IMR-90 (cell line): ENCODE results near the gene NXPH3. TPM values are rescaled to one million over a fixed set of nuclear protein-coding genes. Genes with fewer than 3 reads are reported as not detected.

Experiments used
- ATAC-seq: fragments of 200-7000 bp; cut with Tn5 transposase; 2 replicates; pipeline ENCODE4 v1.9.1; 2020; ENCODE audit warnings: low read depth, mild to moderate bottlenecking, moderate library complexity
- BruUV-seq: library from RNA; stranded (reverse); fragments of 400-500 nt; replicated peaks from 2 replicates; lab custom pipeline; 2021; lab: Mats Ljungman, UMichigan
- CTCF ChIA-PET: fragments of 300-600 bp; formaldehyde crosslinking; extraction: SDS; loops from one replicate; lab custom pipeline; 2021; ENCODE audit warnings: antibody characterized with exemption; lab: Yijun Ruan, JAX
- POLR2A ChIA-PET: fragments of 300-600 bp; sonication (Branson Sonifier 250); formaldehyde crosslinking; loops from one replicate; lab custom pipeline; 2022; ENCODE audit warnings: antibody characterized with exemption; ENCODE audit not compliant: unreplicated experiment; lab: Charles Lee
- DNase-seq: peaks from one replicate; pipeline ENCODE4 v3.0.0; 2013
- H2AFZ ChIP-seq: replicated peaks from 2 replicates; pipeline ENCODE3; 2013; ENCODE audit warnings: low read length, mild to moderate bottlenecking; ENCODE audit not compliant: poor library complexity
- H2AK5ac ChIP-seq: 2 replicates; pipeline ENCODE4 v1.6.1; 2013; ENCODE audit warnings: low read depth, low read length, inconsistent platforms
- H2AK9ac ChIP-seq: replicated peaks from 2 replicates; pipeline ENCODE3; 2013; ENCODE audit warnings: mild to moderate bottlenecking, low read depth, low read length, moderate library complexity; ENCODE audit not compliant: poor library complexity
- H2BK120ac ChIP-seq: 2 replicates; pipeline ENCODE4 v1.6.1; 2013; ENCODE audit warnings: low read depth, low read length, inconsistent platforms
- H2BK15ac ChIP-seq: 3 replicates; pipeline ENCODE4 v1.6.1; 2013; ENCODE audit warnings: low read depth, low read length, inconsistent platforms
- H2BK20ac ChIP-seq: 2 replicates; pipeline ENCODE4 v1.6.1; 2013; ENCODE audit warnings: low read depth, mild to moderate bottlenecking, inconsistent platforms, low read length, moderate library complexity
- H2BK5ac ChIP-seq: 2 replicates; pipeline ENCODE4 v1.6.1; 2013; ENCODE audit warnings: mild to moderate bottlenecking, low read depth, low read length, inconsistent platforms; ENCODE audit not compliant: poor library complexity, severe bottlenecking
- H3K14ac ChIP-seq: replicated peaks from 2 replicates; pipeline ENCODE4 v1.6.1; 2013; ENCODE audit warnings: low read depth, low read length, inconsistent platforms
- H3K18ac ChIP-seq: 2 replicates; pipeline ENCODE4 v1.6.1; 2013; ENCODE audit warnings: low read depth, low read length, control low read depth
- H3K23ac ChIP-seq: 2 replicates; pipeline ENCODE4 v1.6.1; 2013; ENCODE audit warnings: low read depth, low read length, inconsistent platforms
- H3K27ac ChIP-seq: 2 replicates; pipeline ENCODE4 v1.5.1; 2013; ENCODE audit warnings: mild to moderate bottlenecking, control low read depth, low read length; ENCODE audit not compliant: insufficient read depth
- H3K27me3 ChIP-seq: 2 replicates; pipeline ENCODE4 v1.6.1; 2013; ENCODE audit warnings: low read length; ENCODE audit not compliant: control insufficient read depth, insufficient read depth
- H3K36me3 ChIP-seq: 2 replicates; pipeline ENCODE4 v1.6.1; 2013; ENCODE audit warnings: low read length, mixed read lengths; ENCODE audit not compliant: control insufficient read depth, insufficient read depth
- H3K4ac ChIP-seq: 2 replicates; pipeline ENCODE4 v1.6.1; 2013; ENCODE audit warnings: low read depth, low read length, inconsistent platforms
- H3K4me1 ChIP-seq: 2 replicates; pipeline ENCODE4 v1.6.1; 2013; ENCODE audit warnings: low read length, mixed read lengths; ENCODE audit not compliant: control insufficient read depth, insufficient read depth
- H3K4me2 ChIP-seq: 2 replicates; pipeline ENCODE4 v1.6.1; 2013; ENCODE audit warnings: low read depth, mild to moderate bottlenecking, control low read depth, low read length, moderate library complexity
- H3K4me3 ChIP-seq: 2 replicates; pipeline ENCODE4 v1.5.1; 2013; ENCODE audit warnings: low read depth, mild to moderate bottlenecking, control low read depth, low read length, moderate library complexity; ENCODE audit not compliant: insufficient read depth
- H3K56ac ChIP-seq: 2 replicates; pipeline ENCODE4 v1.6.1; 2013; ENCODE audit warnings: low read length, inconsistent platforms; ENCODE audit not compliant: insufficient read depth; ENCODE audit errors: extremely low read depth
- H3K79me1 ChIP-seq, 2 experiments: 2 replicates each; pipeline ENCODE4 v1.6.1; 2013; ENCODE audit warnings: low read length in 2 of 2, inconsistent platforms in 1 of 2, low read depth in 1 of 2
- H3K9ac ChIP-seq: 2 replicates; pipeline ENCODE4 v1.6.1; 2013; ENCODE audit warnings: low read depth, low read length, control low read depth
- H3K9me1 ChIP-seq: 2 replicates; pipeline ENCODE4 v1.6.1; 2013; ENCODE audit warnings: low read length, inconsistent platforms; ENCODE audit not compliant: insufficient read depth
- H3K9me3 ChIP-seq: 2 replicates; pipeline ENCODE4 v1.6.1; 2013; ENCODE audit warnings: low read length; ENCODE audit not compliant: control insufficient read depth, insufficient read depth
- H4K20me1 ChIP-seq: 2 replicates; pipeline ENCODE4 v1.6.1; 2013; ENCODE audit warnings: low read length, inconsistent platforms; ENCODE audit not compliant: insufficient read depth
- H4K5ac ChIP-seq: 2 replicates; pipeline ENCODE4 v1.6.1; 2013; ENCODE audit warnings: mild to moderate bottlenecking, low read depth, low read length, control low read depth
- H4K8ac ChIP-seq, 2 experiments: 2 replicates each; pipeline ENCODE4 v1.6.1; 2013; ENCODE audit warnings: low read depth in 2 of 2, low read length in 2 of 2, control low read depth in 1 of 2, inconsistent platforms in 1 of 2
- H4K91ac ChIP-seq: 2 replicates; pipeline ENCODE4 v1.6.1; 2013; ENCODE audit warnings: low read depth, low read length, inconsistent platforms; ENCODE audit not compliant: insufficient read depth
- FOS ChIP-seq: fragments of 150-350 bp; IDR thresholded peaks from 2 replicates; pipeline ENCODE4 v1.6.1; 2016; ENCODE audit warnings: low read depth, low read length
- MAZ ChIP-seq: IDR thresholded peaks from 2 replicates; pipeline ENCODE4 v1.6.1; 2012; ENCODE audit warnings: low read depth, mild to moderate bottlenecking, low read length, improper control_type of control experiment, moderate library complexity, borderline replicate concordance
- MXI1 ChIP-seq: IDR thresholded peaks from 2 replicates; pipeline ENCODE4 v1.6.1; 2012; ENCODE audit warnings: low read depth, mild to moderate bottlenecking, low read length, moderate library complexity, borderline replicate concordance
- POLR2A ChIP-seq: IDR thresholded peaks from 2 replicates; pipeline ENCODE4 v1.6.1; 2012; ENCODE audit warnings: mild to moderate bottlenecking, low read depth, low read length
- RCOR1 ChIP-seq: IDR thresholded peaks from 2 replicates; pipeline ENCODE4 v1.6.1; 2012; ENCODE audit warnings: mild to moderate bottlenecking, low read length, improper control_type of control experiment; ENCODE audit not compliant: insufficient replicate concordance
- SMC3 ChIP-seq: fragments of 150-350 bp; IDR thresholded peaks from 2 replicates; pipeline ENCODE4 v1.6.1; 2016; ENCODE audit warnings: low read depth, mild to moderate bottlenecking, antibody characterized with exemption, low read length, moderate library complexity
- WGBS, 2 experiments: methylation state at CpG; one replicate each; pipeline versions ENCODE4 v1.1.5 to v1.1.7; 2013; ENCODE audit warnings: missing lambda C conversion rate in 2 of 2; ENCODE audit not compliant: insufficient read length in 1 of 2; ENCODE audit errors: extremely low coverage in 2 of 2; 5-methylcytosine and 5-hydroxymethylcytosine counted together
- dilution Hi-C: fragments of 300-500 bp; cut with HindIII; formaldehyde crosslinking; loops from one replicate; pipeline ENCODE4 v1.14.3; 2018; ENCODE audit warnings: low sequenced_read_pairs; ENCODE audit not compliant: unreplicated experiment
- in situ Hi-C: fragments of 300-500 bp; cut with MboI; formaldehyde crosslinking; loops from 3 replicates; pipeline ENCODE4 v1.14.3; 2019; ENCODE audit warnings: low sequenced_read_pairs, inconsistent platforms, mixed read lengths
- intact Hi-C: fragments of 100-400 bp; cut with micrococcal nuclease; formaldehyde crosslinking; loops from 2 replicates; pipeline ENCODE4 v1.10.0; 2022
- polyA plus RNA-seq, 3 experiments: library from polyadenylated mRNA; depleted of rRNA; stranded (reverse); fragments of >200 nt; gene quantifications; 2 replicates each; pipeline ENCODE4 v1.2.3, GENCODE V29; 2012; ENCODE audit warnings: low replicate concordance in 1 of 3
- total RNA-seq: library from RNA; depleted of rRNA; stranded (reverse); fragments of >200 nt; gene quantifications from 2 replicates; pipeline ENCODE4 v1.2.3, GENCODE V29; 2012
- TF ChIP-seq, protein P1 (sequence below): fragments of 150-350 bp; IDR thresholded peaks from 2 replicates; pipeline ENCODE4 v1.6.1; 2017; ENCODE audit warnings: mild to moderate bottlenecking, antibody characterized with exemption, low read length, low read depth
- TF ChIP-seq, protein P2 (sequence below): fragments of 150-350 bp; IDR thresholded peaks from 2 replicates; pipeline ENCODE4 v1.6.1; 2016; ENCODE audit warnings: low read depth, mild to moderate bottlenecking, low read length, moderate library complexity, borderline replicate concordance

NXPH3 gene
- total and polyA plus RNA-seq, 2 of the 4 experiments (the other 2 are of a cell fraction), result 0.18 to 0.31 TPM

DNA sequence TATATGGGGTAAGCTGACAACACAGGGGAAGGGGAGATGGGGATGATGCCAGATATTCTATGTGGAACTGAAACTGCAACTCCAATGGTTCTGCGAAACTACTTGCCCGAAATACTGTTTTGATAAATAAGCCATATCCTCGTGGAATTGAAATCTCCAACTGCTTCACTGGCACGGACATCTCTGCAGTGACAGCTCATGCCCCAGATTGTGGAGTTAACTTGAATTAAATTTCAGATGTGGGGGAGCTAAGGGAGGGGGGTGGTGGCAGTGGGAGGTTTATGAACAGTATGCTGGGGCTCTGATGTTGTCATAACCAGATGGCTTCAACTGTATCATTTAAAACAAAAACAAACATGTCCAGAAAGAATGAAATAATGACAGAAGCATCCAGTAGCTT lies 21.8 kb downstream of the NXPH3 start:
- no peak overlapping the region for H2BK5ac ChIP-seq
- H3K4me2 ChIP-seq, result no peak overlapping the region
- no peak overlapping the region for H2BK120ac ChIP-seq
- H3K4ac ChIP-seq, result no peak overlapping the region
- no peaks in the 10 kb centered on the region for H3K27me3 ChIP-seq
- intact Hi-C loops, result no loop called here
- no peak overlapping the region for H4K8ac ChIP-seq
- no peak overlapping the region for H3K4me3 ChIP-seq
- H3K9me3 ChIP-seq, result no peaks in the 10 kb centered on the region
- H3K23ac ChIP-seq, result peak overlapping the region; percentile 63; the same call in 1 of the 2 replicates
- H3K18ac ChIP-seq, result no peak overlapping the region
- H3K4me1 ChIP-seq, result peaks cover 6% of the 10 kb centered on the region
- no peak overlapping the region for H4K91ac ChIP-seq
- H3K14ac ChIP-seq, result no peak overlapping the region
- H3K79me1 ChIP-seq, result peaks cover 0 to 17% of the 10 kb centered on the region in 2 experiments; a peak in 1 of 4 replicates
- no peaks in the 10 kb centered on the region for H4K20me1 ChIP-seq
- no peak for ATAC-seq
- peaks cover 25% of the 10 kb centered on the region for H3K36me3 ChIP-seq
- TF ChIP-seq, protein P1, sequence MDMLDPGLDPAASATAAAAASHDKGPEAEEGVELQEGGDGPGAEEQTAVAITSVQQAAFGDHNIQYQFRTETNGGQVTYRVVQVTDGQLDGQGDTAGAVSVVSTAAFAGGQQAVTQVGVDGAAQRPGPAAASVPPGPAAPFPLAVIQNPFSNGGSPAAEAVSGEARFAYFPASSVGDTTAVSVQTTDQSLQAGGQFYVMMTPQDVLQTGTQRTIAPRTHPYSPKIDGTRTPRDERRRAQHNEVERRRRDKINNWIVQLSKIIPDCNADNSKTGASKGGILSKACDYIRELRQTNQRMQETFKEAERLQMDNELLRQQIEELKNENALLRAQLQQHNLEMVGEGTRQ, result no peak
- TF ChIP-seq RCOR1 (no peak), MXI1 (no peak), FOS (no peak), MAZ (no peak), POLR2A (no peak), SMC3 (no peak)
- TF ChIP-seq, protein P2, sequence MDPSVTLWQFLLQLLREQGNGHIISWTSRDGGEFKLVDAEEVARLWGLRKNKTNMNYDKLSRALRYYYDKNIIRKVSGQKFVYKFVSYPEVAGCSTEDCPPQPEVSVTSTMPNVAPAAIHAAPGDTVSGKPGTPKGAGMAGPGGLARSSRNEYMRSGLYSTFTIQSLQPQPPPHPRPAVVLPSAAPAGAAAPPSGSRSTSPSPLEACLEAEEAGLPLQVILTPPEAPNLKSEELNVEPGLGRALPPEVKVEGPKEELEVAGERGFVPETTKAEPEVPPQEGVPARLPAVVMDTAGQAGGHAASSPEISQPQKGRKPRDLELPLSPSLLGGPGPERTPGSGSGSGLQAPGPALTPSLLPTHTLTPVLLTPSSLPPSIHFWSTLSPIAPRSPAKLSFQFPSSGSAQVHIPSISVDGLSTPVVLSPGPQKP, result no peak
- no peak overlapping the region for H2AK9ac ChIP-seq
- peaks cover 2% of the 10 kb centered on the region; the same call in 1 of the 2 replicates for H3K9me1 ChIP-seq
- BruUV-seq, result no TSS peak
- dilution Hi-C loops, result no loop called here
- H3K27ac ChIP-seq, result no peak overlapping the region
- H2BK20ac ChIP-seq, result no peak overlapping the region
- WGBS, 2 experiments, result 92% methylated on average over 4 of the region's 4 CpGs; no CpG with 5 or more reads in 1 of the 2 experiments
- no peak for DNase-seq
- no peak overlapping the region for H2AFZ ChIP-seq
- H3K56ac ChIP-seq, result no peak overlapping the region
- ChIA-PET CTCF (interaction anchor here (0.6 to 1.1 kb wide), 2 partner anchors 11 to 65 kb away, joined by 4 to 5 read pairs; no protein-coding TSS in a partner anchor), POLR2A (no interaction called here)
- H2BK15ac ChIP-seq, result no peak overlapping the region
- in situ Hi-C loops, result no loop called here
- H4K5ac ChIP-seq, result no peak overlapping the region
- H3K9ac ChIP-seq, result no peak overlapping the region
- no peak overlapping the region for H2AK5ac ChIP-seq
